ENCODE results near the gene IQGAP3.

IQGAP3 gene

DNA sequence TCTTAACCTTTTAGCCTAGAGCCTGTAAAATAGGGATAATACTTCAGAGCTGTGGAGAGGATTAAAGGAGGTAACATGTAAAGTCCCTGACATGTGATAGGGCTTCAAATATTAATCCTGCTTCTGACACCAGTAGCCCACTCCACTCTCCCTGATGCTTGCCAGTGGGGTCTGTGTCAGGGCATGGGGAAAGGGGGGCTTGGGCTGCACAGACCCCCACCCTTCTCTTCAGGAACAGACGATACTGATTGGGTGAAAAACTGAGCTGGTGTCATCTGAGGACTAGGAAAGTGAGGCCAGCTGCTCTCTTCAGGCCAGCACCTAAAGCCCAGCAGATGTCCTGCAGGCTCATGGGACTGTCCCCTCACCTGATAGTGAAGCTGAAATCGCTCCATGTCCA, 44.8 kb downstream of the IQGAP3 start:
- no peak overlapping the region for H3K4me2 ChIP-seq (ENCODE audit: low read length, poor library complexity, severe bottlenecking)
- WGBS, result 96% methylated on average over 2 of the region's 2 CpGs

DNA sequence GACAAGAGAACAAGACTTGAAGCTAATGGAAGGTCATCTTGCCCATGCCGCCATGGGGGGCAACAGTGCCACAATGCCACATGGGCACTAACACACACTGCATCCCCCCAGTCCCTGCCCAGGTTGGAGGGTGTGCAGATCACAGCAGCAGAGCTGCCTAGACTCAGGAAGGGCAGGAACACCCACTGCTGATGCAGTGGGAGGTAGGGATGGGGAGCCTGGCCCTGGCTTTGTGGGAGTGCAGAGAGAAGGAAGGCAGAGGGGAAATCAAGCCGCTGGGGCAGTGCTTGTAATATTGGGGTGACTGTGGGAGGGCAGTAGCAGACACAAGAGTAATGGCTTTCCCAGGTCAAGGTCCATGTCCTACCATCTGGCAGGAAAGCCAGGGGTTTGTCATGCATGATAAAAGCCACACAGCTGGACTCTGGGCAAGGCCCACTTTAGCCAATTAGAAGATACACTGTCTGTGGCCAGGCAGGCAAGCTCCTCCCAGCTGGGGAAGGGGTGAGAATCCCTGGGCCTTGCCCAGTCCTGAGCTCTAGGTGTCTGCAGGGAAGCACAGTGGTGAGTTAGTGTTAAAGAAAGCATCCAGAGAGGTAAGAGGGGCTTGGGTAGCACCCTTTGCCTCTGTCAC, 46.4 kb downstream of the IQGAP3 start:
- Histone ChIP-seq H3K14ac (ENCODE audit: low read length in 2 of 2) (no peak overlapping the region), H2BK12ac (ENCODE audit: low read length in 2 of 2) (no peak overlapping the region), H3K79me1 (replicated peaks; ENCODE audit: low read length, poor library complexity, severe bottlenecking) (no peaks in the 10 kb centered on the region), H4K91ac (ENCODE audit: low read length) (no peak overlapping the region), H3K23ac (ENCODE audit: low read length in 2 of 2) (no peak overlapping the region), H2AFZ (ENCODE audit: low read depth, low read length) (no peak overlapping the region), H3K4ac (ENCODE audit: low read depth in 1 of 2, low read length in 2 of 2) (no peak overlapping the region), H2BK120ac (ENCODE audit: low read depth, low read length) (no peak overlapping the region), H3K9ac (ENCODE audit: low read length) (no peak overlapping the region), H3K9me3 (ENCODE audit: control insufficient read depth, low read length) (no peaks in the 10 kb centered on the region), H3K4me3 (ENCODE audit: insufficient read depth in 1 of 2, low read depth in 1 of 2, low read length in 2 of 2) (no peak overlapping the region), H3K4me2 (ENCODE audit: low read length, poor library complexity, severe bottlenecking) (no peak overlapping the region), H2AK5ac (ENCODE audit: low read length, severe bottlenecking) (no peak overlapping the region), H2BK15ac (ENCODE audit: low read depth, poor library complexity, severe bottlenecking) (no peak overlapping the region), H2BK5ac (ENCODE audit: low read depth, low read length, poor library complexity, severe bottlenecking) (no peak overlapping the region), H3K4me1 (ENCODE audit: control insufficient read depth, insufficient read depth, low read depth, low read length) (no peaks in the 10 kb centered on the region), H3K36me3 (ENCODE audit: control insufficient read depth in 1 of 2, insufficient read depth in 2 of 2, low read depth in 1 of 2, low read length in 2 of 2) (peaks cover 9 to 23% of the 10 kb centered on the region in 2 experiments), H3K18ac (ENCODE audit: low read depth in 1 of 2, low read length in 2 of 2) (no peak overlapping the region), H3K27ac (ENCODE audit: low read length, poor library complexity, severe bottlenecking) (no peak overlapping the region), H4K8ac (ENCODE audit: low read length) (no peak overlapping the region), H3K27me3 (ENCODE audit: control insufficient read depth in 1 of 2, insufficient read depth in 1 of 2, low read length in 2 of 2) (no peaks in the 10 kb centered on the region)
- 100% methylated on average over 2 of the region's 2 CpGs for WGBS
- DNase-seq, result no peak

More for the DNA sequence above, 44.8 kb downstream of the IQGAP3 start:
- Histone ChIP-seq H4K8ac (ENCODE audit: low read length) (no peak overlapping the region), H2BK120ac (ENCODE audit: low read depth, low read length) (no peak overlapping the region), H3K9me3 (ENCODE audit: control insufficient read depth, low read length) (no peaks in the 10 kb centered on the region), H3K4ac (ENCODE audit: low read depth in 1 of 2, low read length in 2 of 2) (no peak overlapping the region), H3K9ac (ENCODE audit: low read length) (no peak overlapping the region), H3K14ac (ENCODE audit: low read length in 2 of 2) (no peak overlapping the region), H3K27ac (ENCODE audit: low read length, poor library complexity, severe bottlenecking) (no peak overlapping the region), H3K23ac (ENCODE audit: low read length in 2 of 2) (no peak overlapping the region), H3K4me1 (ENCODE audit: control insufficient read depth, insufficient read depth, low read depth, low read length) (no peaks in the 10 kb centered on the region), H2BK15ac (ENCODE audit: low read depth, poor library complexity, severe bottlenecking) (no peak overlapping the region), H3K79me1 (replicated peaks; ENCODE audit: low read length, poor library complexity, severe bottlenecking) (no peaks in the 10 kb centered on the region), H2AFZ (ENCODE audit: low read depth, low read length) (no peak overlapping the region), H3K27me3 (ENCODE audit: control insufficient read depth in 1 of 2, insufficient read depth in 1 of 2, low read length in 2 of 2) (no peaks in the 10 kb centered on the region), H2BK12ac (ENCODE audit: low read length in 2 of 2) (no peak overlapping the region), H2AK5ac (ENCODE audit: low read length, severe bottlenecking) (no peak overlapping the region), H3K36me3 (ENCODE audit: control insufficient read depth in 1 of 2, insufficient read depth in 2 of 2, low read depth in 1 of 2, low read length in 2 of 2) (peaks cover 12 to 25% of the 10 kb centered on the region in 2 experiments), H3K4me3 (ENCODE audit: insufficient read depth in 1 of 2, low read depth in 1 of 2, low read length in 2 of 2) (no peak overlapping the region), H2BK5ac (ENCODE audit: low read depth, low read length, poor library complexity, severe bottlenecking) (no peak overlapping the region), H4K91ac (ENCODE audit: low read length) (no peak overlapping the region), H3K18ac (ENCODE audit: low read depth in 1 of 2, low read length in 2 of 2) (no peak overlapping the region)
- DNase-seq, result no peak

DNA sequence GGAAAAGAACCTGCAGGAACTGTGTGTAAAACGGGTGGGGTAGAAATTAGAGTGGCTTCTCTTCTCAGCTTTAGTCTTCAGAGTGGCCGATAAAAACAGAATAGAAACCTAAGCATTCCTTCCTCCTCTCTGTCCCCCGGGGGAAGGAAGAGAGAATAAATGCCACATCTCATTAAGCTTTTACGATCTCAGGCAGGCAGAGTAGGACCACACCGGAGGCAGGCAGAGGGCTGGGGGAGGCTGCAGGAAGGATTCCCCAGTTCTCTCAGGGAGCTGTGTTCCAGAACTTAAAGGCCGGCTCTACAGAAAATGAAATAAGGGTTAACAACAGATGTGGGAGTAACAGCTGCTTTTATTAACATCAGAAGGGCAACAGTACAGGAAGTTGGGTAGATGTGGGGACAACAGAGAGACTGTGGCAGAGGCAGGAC, 47.3 kb downstream of the IQGAP3 start:
- no peak overlapping the region for H3K14ac ChIP-seq (ENCODE audit: low read length in 2 of 2)

DNA sequence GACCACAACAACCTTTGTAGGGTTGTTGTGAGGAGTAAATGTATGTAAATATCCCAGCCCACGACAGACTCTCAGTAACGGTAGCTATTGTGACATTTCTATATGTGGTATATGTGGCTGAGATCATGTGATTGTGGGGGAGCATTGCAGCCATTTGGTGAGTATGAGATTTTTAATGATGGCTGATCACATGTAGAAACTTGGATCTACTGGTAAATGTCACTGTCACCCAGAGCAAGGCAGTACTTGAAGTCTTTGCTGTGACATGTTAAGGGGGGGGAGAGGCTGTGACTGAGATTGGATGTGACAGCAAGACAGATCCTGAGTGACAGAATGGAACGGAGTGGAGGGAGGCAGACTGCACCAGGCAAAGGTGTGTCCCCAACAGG, 47.9 kb downstream of the IQGAP3 start:
- Histone ChIP-seq H3K4ac (ENCODE audit: low read depth in 1 of 2, low read length in 2 of 2) (no peak overlapping the region), H3K27ac (ENCODE audit: low read length, poor library complexity, severe bottlenecking) (no peak overlapping the region), H3K4me3 (ENCODE audit: insufficient read depth in 1 of 2, low read depth in 1 of 2, low read length in 2 of 2) (no peak overlapping the region), H3K27me3 (ENCODE audit: control insufficient read depth in 1 of 2, insufficient read depth in 1 of 2, low read length in 2 of 2) (no peaks in the 10 kb centered on the region), H2AFZ (ENCODE audit: low read depth, low read length) (no peak overlapping the region), H2BK120ac (ENCODE audit: low read depth, low read length) (no peak overlapping the region), H3K9ac (ENCODE audit: low read length) (no peak overlapping the region), H3K18ac (ENCODE audit: low read depth in 1 of 2, low read length in 2 of 2) (no peak overlapping the region), H3K4me2 (ENCODE audit: low read length, poor library complexity, severe bottlenecking) (no peak overlapping the region), H2BK12ac (ENCODE audit: low read length in 2 of 2) (peak overlapping the region in 1 of 2 experiments; percentile 66), H4K8ac (ENCODE audit: low read length) (no peak overlapping the region), H2BK15ac (ENCODE audit: low read depth, poor library complexity, severe bottlenecking) (no peak overlapping the region), H3K79me1 (replicated peaks; ENCODE audit: low read length, poor library complexity, severe bottlenecking) (no peaks in the 10 kb centered on the region), H2AK5ac (ENCODE audit: low read length, severe bottlenecking) (no peak overlapping the region), H3K9me3 (ENCODE audit: control insufficient read depth, low read length) (no peaks in the 10 kb centered on the region), H3K4me1 (ENCODE audit: control insufficient read depth, insufficient read depth, low read depth, low read length) (no peaks in the 10 kb centered on the region), H3K14ac (ENCODE audit: low read length in 2 of 2) (no peak overlapping the region), H2BK5ac (ENCODE audit: low read depth, low read length, poor library complexity, severe bottlenecking) (no peak overlapping the region), H4K91ac (ENCODE audit: low read length) (no peak overlapping the region), H3K23ac (ENCODE audit: low read length in 2 of 2) (no peak overlapping the region), H3K36me3 (ENCODE audit: control insufficient read depth in 1 of 2, insufficient read depth in 2 of 2, low read depth in 1 of 2, low read length in 2 of 2) (peaks cover 0 to 11% of the 10 kb centered on the region in 2 experiments)
- 96% methylated on average over 3 of the region's 3 CpGs for WGBS
- no peak for DNase-seq

More for the DNA sequence above, 47.3 kb downstream of the IQGAP3 start:
- Histone ChIP-seq H3K27ac (ENCODE audit: low read length, poor library complexity, severe bottlenecking) (no peak overlapping the region), H2AK5ac (ENCODE audit: low read length, severe bottlenecking) (no peak overlapping the region), H3K4me2 (ENCODE audit: low read length, poor library complexity, severe bottlenecking) (no peak overlapping the region), H3K9ac (ENCODE audit: low read length) (no peak overlapping the region), H3K9me3 (ENCODE audit: control insufficient read depth, low read length) (no peaks in the 10 kb centered on the region), H2BK120ac (ENCODE audit: low read depth, low read length) (no peak overlapping the region), H3K23ac (ENCODE audit: low read length in 2 of 2) (no peak overlapping the region), H2BK5ac (ENCODE audit: low read depth, low read length, poor library complexity, severe bottlenecking) (no peak overlapping the region), H3K18ac (ENCODE audit: low read depth in 1 of 2, low read length in 2 of 2) (no peak overlapping the region), H2AFZ (ENCODE audit: low read depth, low read length) (no peak overlapping the region), H3K4me3 (ENCODE audit: insufficient read depth in 1 of 2, low read depth in 1 of 2, low read length in 2 of 2) (no peak overlapping the region), H2BK15ac (ENCODE audit: low read depth, poor library complexity, severe bottlenecking) (no peak overlapping the region), H2BK12ac (ENCODE audit: low read length in 2 of 2) (no peak overlapping the region), H4K91ac (ENCODE audit: low read length) (no peak overlapping the region), H3K4me1 (ENCODE audit: control insufficient read depth, insufficient read depth, low read depth, low read length) (no peaks in the 10 kb centered on the region), H3K27me3 (ENCODE audit: control insufficient read depth in 1 of 2, insufficient read depth in 1 of 2, low read length in 2 of 2) (no peaks in the 10 kb centered on the region), H3K79me1 (replicated peaks; ENCODE audit: low read length, poor library complexity, severe bottlenecking) (no peaks in the 10 kb centered on the region), H4K8ac (ENCODE audit: low read length) (no peak overlapping the region), H3K36me3 (ENCODE audit: control insufficient read depth in 1 of 2, insufficient read depth in 2 of 2, low read depth in 1 of 2, low read length in 2 of 2) (peaks cover 0 to 14% of the 10 kb centered on the region in 2 experiments), H3K4ac (ENCODE audit: low read depth in 1 of 2, low read length in 2 of 2) (no peak overlapping the region)
- 50% methylated on average over 5 of the region's 6 CpGs for WGBS
- DNase-seq, result no peak

Data from mesenchymal stem cell (in vitro differentiated cells and primary cell).